Measurements from ENCODE around the gene ENPP3. TPM values are rescaled to one million over a fixed set of nuclear protein-coding genes. Genes with fewer than 3 reads are reported as not detected.

The ENPP3 gene
- total and polyA plus RNA-seq, 9 of the 15 experiments (the other 6 are each of a cell fraction or from before 2014, with no cell fraction given): 14.0 to 32.8 (median 21.6) TPM

- Histone ChIP-seq H3K27me3 (ENCODE audit: control insufficient read depth in 2 of 2, insufficient read depth in 2 of 2, low read length in 2 of 2) (no peaks in the 10 kb centered on the region), H2AFZ (ENCODE audit: low read depth, low read length) (no peak overlapping the region), H3K79me2 (ENCODE audit: control insufficient read depth, insufficient read depth, low read length) (no peaks in the 10 kb centered on the region), H3K4me3 (no peak overlapping the region), H4K20me1 (replicated peaks; ENCODE audit: control insufficient read depth, insufficient read depth, low read length) (no peaks in the 10 kb centered on the region), H3K36me3 (ENCODE audit: control insufficient read depth, insufficient read depth, low read length) (peaks cover 8% of the 10 kb centered on the region; the same call in 1 of the 3 replicates), H3K27ac (ENCODE audit: extremely low read depth, low read depth, low read length) (no peak overlapping the region), H3K4me2 (ENCODE audit: insufficient read depth, low read length) (no peak overlapping the region), H3K9me3 (replicated peaks; ENCODE audit: control insufficient read depth, insufficient read depth, low read depth, low read length) (no peaks in the 10 kb centered on the region), H3K9ac (ENCODE audit: insufficient read depth in 1 of 2, low read depth in 2 of 2, low read length in 2 of 2) (no peak overlapping the region), H3K4me1 (replicated peaks in 1 of 2; ENCODE audit: control insufficient read depth in 2 of 2, insufficient read depth in 2 of 2, low read length in 2 of 2) (no peaks in the 10 kb centered on the region), H3K9me1 (ENCODE audit: control insufficient read depth, insufficient read depth, low read length) (no peaks in the 10 kb centered on the region)
- FAIRE-seq: no peak
- WGBS (ENCODE audit: insufficient coverage, low coverage, missing lambda C conversion rate): 76% methylated on average over 5 of the region's 5 CpGs
- no peak for DNase-seq (ENCODE audit: extremely low read depth in 1 of 4, low spot score in 3 of 4)
- ChIA-PET POLR2A (interaction anchor here (0.6 to 1.0 kb wide), 3 partner anchors 9 to 97 kb away, joined by 3 to 4 read pairs (median 3); no protein-coding TSS in a partner anchor), CTCF (ENCODE audit: low intra/inter-chr PET ratio) (no interaction called here)
- no TSS peak for BruUV-seq (replicated peaks)
- intact Hi-C loops (cut with micrococcal nuclease): no loop called here
- ATAC-seq: no peak
- TF ChIP-seq CBX2 (IDR thresholded peaks at IDR 0.05; ENCODE audit: insufficient read depth, low read length, poor library complexity, severe bottlenecking) (no peak), ZNF507 (tag; conservative IDR thresholded peaks at IDR 0.05) (no peak), ZNF695 (CRISPR knock-in tag; IDR thresholded peaks at IDR 0.05) (no peak)
- TF ChIP-seq, protein P1, sequence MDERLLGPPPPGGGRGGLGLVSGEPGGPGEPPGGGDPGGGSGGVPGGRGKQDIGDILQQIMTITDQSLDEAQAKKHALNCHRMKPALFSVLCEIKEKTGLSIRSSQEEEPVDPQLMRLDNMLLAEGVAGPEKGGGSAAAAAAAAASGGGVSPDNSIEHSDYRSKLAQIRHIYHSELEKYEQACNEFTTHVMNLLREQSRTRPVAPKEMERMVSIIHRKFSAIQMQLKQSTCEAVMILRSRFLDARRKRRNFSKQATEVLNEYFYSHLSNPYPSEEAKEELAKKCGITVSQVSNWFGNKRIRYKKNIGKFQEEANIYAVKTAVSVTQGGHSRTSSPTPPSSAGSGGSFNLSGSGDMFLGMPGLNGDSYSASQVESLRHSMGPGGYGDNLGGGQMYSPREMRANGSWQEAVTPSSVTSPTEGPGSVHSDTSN (CRISPR knock-in tag; IDR thresholded peaks at IDR 0.05; ENCODE audit: low read depth): no peak
- TF ChIP-seq, protein P1 (tag; conservative IDR thresholded peaks at IDR 0.05; ENCODE audit: low read depth): no peak
- in situ Hi-C loops (cut with MboI): no loop called here
Measured at GRCh38 chr6:131739136-131739535, 102.0 kb downstream of the ENPP3 start.
